CD1c-positive myeloid dendritic cell (primary cell): ENCODE measurements around the gene CELSR2.
A peak's percentile ranks its signal among the peaks of the same experiment; 100 is the strongest.
"Not testable (repeated sequence)": the region's sequence is repeated elsewhere in the genome, so short reads cannot be mapped to it uniquely, and the experiment has no call there.

Experiments used
- DNase-seq: peaks from one replicate; pipeline ENCODE4 v3.0.0-alpha.2; 2016; ENCODE audit errors: extremely low spot score

Gene CELSR2

GRCh38 chr1:109280862-109281261 lies 31.5 kb downstream of the CELSR2 start:
- no peak for DNase-seq

- peak; percentile 35 for DNase-seq
Observed at GRCh38 chr1:109281680-109282496, 32.5 kb downstream of the CELSR2 start.

GRCh38 chr1:109282497-109282951 lies 33.2 kb downstream of the CELSR2 start:
- DNase-seq = no peak

GRCh38 chr1:109282952-109283747 lies 33.8 kb downstream of the CELSR2 start, which contains the start of gene PSRC1:
Gene PSRC1 (minus strand): TSS chr1:109283145.
- peak; percentile 96 for DNase-seq

GRCh38 chr1:109283748-109284600 lies 34.6 kb downstream of the CELSR2 start:
- no peak for DNase-seq

- not testable (repeated sequence) for DNase-seq
Observed at GRCh38 chr1:109286762-109287161, 37.4 kb downstream of the CELSR2 start.

GRCh38 chr1:109290137-109290536 lies 40.8 kb downstream of the CELSR2 start:
- DNase-seq = no peak

- peak; percentile 60 for DNase-seq
Observed at GRCh38 chr1:109290998-109291397, 41.7 kb downstream of the CELSR2 start.

GRCh38 chr1:109292364-109292763 lies 43.0 kb downstream of the CELSR2 start:
- no peak for DNase-seq

- no peak for DNase-seq
Observed at GRCh38 chr1:109293026-109293425, 43.7 kb downstream of the CELSR2 start.

- peak; percentile 44 for DNase-seq
Observed at GRCh38 chr1:109294481-109294880, 45.1 kb downstream of the CELSR2 start.

GRCh38 chr1:109295712-109296415 lies 46.5 kb downstream of the CELSR2 start:
- no peak for DNase-seq

GRCh38 chr1:109296782-109297181 lies 47.4 kb downstream of the CELSR2 start:
- DNase-seq = no peak

- peak; percentile 54 for DNase-seq
Observed at GRCh38 chr1:109298666-109299557, 49.6 kb downstream of the CELSR2 start.

GRCh38 chr1:109299558-109300343 lies 50.4 kb downstream of the CELSR2 start:
- no peak for DNase-seq

GRCh38 chr1:109300650-109301151 lies 51.4 kb downstream of the CELSR2 start:
- DNase-seq = no peak

GRCh38 chr1:109301874-109302273 lies 52.5 kb downstream of the CELSR2 start:
- DNase-seq = no peak

- no peak for DNase-seq
Observed at GRCh38 chr1:109304226-109304920, 55.0 kb downstream of the CELSR2 start.
